ENCODE data around the gene APOL6. TPM values are rescaled to one million over a fixed set of nuclear protein-coding genes. Genes with fewer than 3 reads are reported as not detected.

APOL6 gene
- total and polyA plus RNA-seq, 2 of the 13 experiments (the other 11 are each of a cell fraction or from before 2014, with no cell fraction given): 5.2 to 7.5 TPM

DNA sequence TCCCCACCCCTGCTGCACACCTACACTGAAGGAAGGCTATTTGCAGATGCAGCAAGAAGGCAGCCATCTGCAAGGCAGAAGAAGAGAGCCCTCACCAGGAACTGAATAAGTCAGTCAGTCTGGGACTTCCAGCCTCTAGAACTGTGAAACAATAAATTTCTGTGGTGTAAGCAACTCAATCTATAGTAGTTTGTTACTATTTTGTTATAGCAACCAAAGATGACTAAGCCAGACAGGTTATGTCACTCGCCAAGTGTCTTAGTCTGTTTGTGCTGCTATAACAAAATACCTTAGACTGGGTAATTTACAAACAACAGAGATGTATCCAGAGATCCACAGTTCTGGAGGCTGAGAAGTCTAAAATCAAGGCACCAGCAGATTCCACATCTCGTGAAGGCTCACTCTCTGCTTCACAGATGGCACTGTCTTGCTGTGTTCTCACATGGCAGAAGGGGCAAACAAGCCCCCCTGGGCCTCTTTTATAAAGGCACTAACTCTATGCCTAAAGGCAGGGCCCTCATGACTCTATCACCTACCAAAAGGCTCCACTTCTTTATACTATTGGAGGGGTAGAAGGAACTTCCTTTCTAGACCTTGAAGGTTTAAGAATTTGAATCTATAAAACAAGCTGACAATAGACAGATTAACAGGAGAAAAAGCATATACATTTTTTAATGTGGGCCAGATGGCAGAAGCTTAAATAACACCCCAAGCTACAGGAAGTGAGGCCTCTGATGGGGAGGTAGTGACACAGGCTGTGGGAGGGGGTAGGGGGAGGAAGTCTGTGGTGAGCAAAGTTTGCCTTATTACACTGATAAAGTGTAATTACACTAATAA, 12.3 kb downstream of the APOL6 start:
- WGBS (ENCODE audit: low lambda C conversion rate): 90% methylated on average over 2 of the region's 2 CpGs
- no peak for ATAC-seq
- Histone ChIP-seq H3K36me3 (replicated peaks in 1 of 2; ENCODE audit: control insufficient read depth in 1 of 2, insufficient read depth in 2 of 2, low read length in 2 of 2) (peaks cover 7 to 40% of the 10 kb centered on the region in 2 experiments), H3K4me1 (ENCODE audit: insufficient read depth, low read length) (peaks cover 32% of the 10 kb centered on the region), H3K27me3 (ENCODE audit: control insufficient read depth in 1 of 2, insufficient read depth in 2 of 2, low read length in 2 of 2) (no peaks in the 10 kb centered on the region), H3K79me2 (ENCODE audit: insufficient read depth, low read length) (no peaks in the 10 kb centered on the region), H3K4me2 (ENCODE audit: low read depth, low read length) (no peak overlapping the region), H3K9me3 (ENCODE audit: low read length) (peaks cover 10% of the 10 kb centered on the region), H3K9ac (ENCODE audit: insufficient read depth, low read depth, low read length) (no peak overlapping the region), H2AFZ (ENCODE audit: low read length) (no peak overlapping the region), H3K27ac (ENCODE audit: extremely low read length, insufficient read depth, low read length) (no peak overlapping the region), H4K20me1 (ENCODE audit: insufficient read depth, low read length) (no peaks in the 10 kb centered on the region), H3K4me3 (replicated peaks in 1 of 3; ENCODE audit: insufficient read depth in 1 of 3, low read depth in 2 of 3, low read length in 3 of 3) (no peak overlapping the region)
- in situ Hi-C loops (cut with HindIII; ENCODE audit: extremely low pct_ligation_motif_present, low pct_unique_long_range_greater_than_20kb) (no loop called here), intact Hi-C loops (cut with micrococcal nuclease; ENCODE audit: unreplicated experiment) (no loop called here)
- CTCF ChIA-PET (ENCODE audit: low intra/inter-chr PET ratio, low total read pairs): no interaction called here
- POLR2A ChIA-PET: no interaction called here
- TF ChIP-seq, protein P1, sequence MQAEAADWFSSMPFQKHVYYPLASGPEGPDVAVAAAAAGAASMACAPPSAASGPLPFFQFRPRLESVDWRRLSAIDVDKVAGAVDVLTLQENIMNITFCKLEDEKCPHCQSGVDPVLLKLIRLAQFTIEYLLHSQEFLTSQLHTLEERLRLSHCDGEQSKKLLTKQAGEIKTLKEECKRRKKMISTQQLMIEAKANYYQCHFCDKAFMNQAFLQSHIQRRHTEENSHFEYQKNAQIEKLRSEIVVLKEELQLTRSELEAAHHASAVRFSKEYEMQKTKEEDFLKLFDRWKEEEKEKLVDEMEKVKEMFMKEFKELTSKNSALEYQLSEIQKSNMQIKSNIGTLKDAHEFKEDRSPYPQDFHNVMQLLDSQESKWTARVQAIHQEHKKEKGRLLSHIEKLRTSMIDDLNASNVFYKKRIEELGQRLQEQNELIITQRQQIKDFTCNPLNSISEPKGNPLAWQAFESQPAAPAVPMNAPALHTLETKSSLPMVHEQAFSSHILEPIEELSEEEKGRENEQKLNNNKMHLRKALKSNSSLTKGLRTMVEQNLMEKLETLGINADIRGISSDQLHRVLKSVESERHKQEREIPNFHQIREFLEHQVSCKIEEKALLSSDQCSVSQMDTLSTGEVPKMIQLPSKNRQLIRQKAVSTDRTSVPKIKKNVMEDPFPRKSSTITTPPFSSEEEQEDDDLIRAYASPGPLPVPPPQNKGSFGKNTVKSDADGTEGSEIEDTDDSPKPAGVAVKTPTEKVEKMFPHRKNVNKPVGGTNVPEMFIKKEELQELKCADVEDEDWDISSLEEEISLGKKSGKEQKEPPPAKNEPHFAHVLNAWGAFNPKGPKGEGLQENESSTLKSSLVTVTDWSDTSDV (CRISPR knock-in tag; IDR thresholded peaks at IDR 0.05): no peak
- TF ChIP-seq ZNF12 (CRISPR knock-in tag; IDR thresholded peaks at IDR 0.05): peak; percentile 96
- TF ChIP-seq, protein P2, sequence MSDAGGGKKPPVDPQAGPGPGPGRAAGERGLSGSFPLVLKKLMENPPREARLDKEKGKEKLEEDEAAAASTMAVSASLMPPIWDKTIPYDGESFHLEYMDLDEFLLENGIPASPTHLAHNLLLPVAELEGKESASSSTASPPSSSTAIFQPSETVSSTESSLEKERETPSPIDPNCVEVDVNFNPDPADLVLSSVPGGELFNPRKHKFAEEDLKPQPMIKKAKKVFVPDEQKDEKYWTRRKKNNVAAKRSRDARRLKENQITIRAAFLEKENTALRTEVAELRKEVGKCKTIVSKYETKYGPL (CRISPR knock-in tag; IDR thresholded peaks at IDR 0.05): no peak
- FAIRE-seq: no peak
- DNase-seq (ENCODE audit: low spot score): no peak
- no TSS peak for BruUV-seq (replicated peaks)
